GM12878 (cell line): ENCODE measurements around the gene RBMS3. TPM values are rescaled to one million over a fixed set of nuclear protein-coding genes. Genes with fewer than 3 reads are reported as not detected.

Experiments
- ATAC-seq: fragments of 200-7000 bp; cut with Tn5 transposase; 3 replicates; pipeline ENCODE4 v1.9.1; 2020; ENCODE audit warnings: mild to moderate bottlenecking, moderate library complexity
- BruUV-seq: library from RNA; stranded (reverse); fragments of 400-500 nt; replicated peaks from 2 replicates; lab custom pipeline; 2021; lab: Mats Ljungman, UMichigan
- CTCF ChIA-PET: fragments of 300-600 bp; sonication (Branson Sonifier 250); formaldehyde crosslinking; extraction: SDS; loops from one replicate; lab custom pipeline; 2021; ENCODE audit warnings: inconsistent platforms; lab: Yijun Ruan, JAX
- POLR2A ChIA-PET: fragments of 350-600 bp; formaldehyde crosslinking; extraction: SDS; loops from one replicate; lab custom pipeline; 2021; ENCODE audit warnings: inconsistent platforms; lab: Charles Lee
- RAD21 ChIA-PET: fragments of 300-600 bp; sonication (Branson Sonifier 250); formaldehyde crosslinking; loops from one replicate; lab custom pipeline; 2023; ENCODE audit warnings: antibody characterized with exemption; ENCODE audit not compliant: unreplicated experiment; lab: Charles Lee
- SMC1A ChIA-PET: fragments of 300-600 bp; sonication (Branson Sonifier 250); formaldehyde crosslinking; loops from one replicate; lab custom pipeline; 2023; ENCODE audit not compliant: unreplicated experiment, uncharacterized antibody; lab: Charles Lee
- DNase-seq: peaks from one replicate; pipeline ENCODE4 v3.0.0-alpha.2; 2011; ENCODE audit warnings: low read depth, low spot score
- FAIRE-seq: peaks from 3 replicates; lab custom pipeline; 2011; peaks lifted over from hg19 to GRCh38; lab: Jason Lieb, UNC
- H2AFZ ChIP-seq: 2 replicates; pipeline ENCODE4 v1.6.0; 2011; ENCODE audit warnings: low read depth, low read length, control low read depth; ENCODE audit not compliant: control insufficient read depth
- H3K27ac ChIP-seq: 2 replicates; pipeline ENCODE4 v1.5.1; 2011; ENCODE audit warnings: control low read depth; ENCODE audit not compliant: control insufficient read depth, insufficient read depth
- H3K27me3 ChIP-seq, 2 experiments: replicated peaks in 1 of 2; 2 replicates each; pipeline versions ENCODE4 v1.6.0 to v1.6.1; 2011; ENCODE audit warnings: low read length in 1 of 2; ENCODE audit not compliant: control insufficient read depth in 2 of 2, insufficient read depth in 2 of 2
- H3K36me3 ChIP-seq, 2 experiments: 2 replicates each; pipeline ENCODE4 v1.5.1; 2011; ENCODE audit warnings: low read length in 1 of 2; ENCODE audit not compliant: control insufficient read depth in 2 of 2, insufficient read depth in 2 of 2
- H3K4me1 ChIP-seq: 2 replicates; pipeline ENCODE4 v1.6.1; 2011; ENCODE audit warnings: mild to moderate bottlenecking, low read length, moderate library complexity, mixed read lengths; ENCODE audit not compliant: control insufficient read depth, insufficient read depth
- H3K4me2 ChIP-seq: 2 replicates; pipeline ENCODE4 v1.6.0; 2011; ENCODE audit warnings: control low read depth; ENCODE audit not compliant: control insufficient read depth, insufficient read depth
- H3K4me3 ChIP-seq: fragments of 200-600 bp; sonication (generic); 2 replicates; pipeline ENCODE4 v1.5.1; 2016
- H3K79me2 ChIP-seq: 2 replicates; pipeline ENCODE4 v1.6.0; 2011; ENCODE audit warnings: low read length; ENCODE audit not compliant: control insufficient read depth, insufficient read depth
- H3K9ac ChIP-seq: 2 replicates; pipeline ENCODE4 v1.8.0; 2011; ENCODE audit warnings: low read length, control low read depth, mixed read lengths; ENCODE audit not compliant: control insufficient read depth, insufficient read depth
- H3K9me3 ChIP-seq: replicated peaks from 3 replicates; pipeline ENCODE4 v1.5.1; 2011; ENCODE audit warnings: mild to moderate bottlenecking, low read length; ENCODE audit not compliant: control insufficient read depth, insufficient read depth
- H4K20me1 ChIP-seq: 2 replicates; pipeline ENCODE4 v1.6.0; 2011; ENCODE audit not compliant: control insufficient read depth, insufficient read depth
- BCL11A ChIP-seq: IDR thresholded peaks from 2 replicates; pipeline ENCODE4 v1.6.1; 2011; ENCODE audit warnings: low read depth, low read length
- EGR1 ChIP-seq, 2 experiments: IDR thresholded peaks; 1 replicate in 1 of 2; 2 replicates in 1 of 2; pipeline ENCODE4 v1.6.1; 2011 to 2012; ENCODE audit warnings: low read depth in 2 of 2, low read length in 2 of 2, borderline replicate concordance in 1 of 2, mild to moderate bottlenecking in 1 of 2, moderate library complexity in 1 of 2
- ETV6 ChIP-seq, 2 experiments: fragments of 450-650 bp in 1 of 2; IDR thresholded peaks in 1 of 2; conservative IDR thresholded peaks in 1 of 2; 2 replicates each; pipeline ENCODE4 v1.6.1; 2014; ENCODE audit warnings: antibody characterized with exemption in 1 of 2, borderline replicate concordance in 1 of 2, low read depth in 1 of 2, mild to moderate bottlenecking in 1 of 2, moderate library complexity in 1 of 2
- MYB ChIP-seq: fragments of 150-350 bp; IDR thresholded peaks from 2 replicates; pipeline ENCODE4 v1.6.1; 2014; ENCODE audit warnings: mild to moderate bottlenecking, low read depth, low read length, borderline replicate concordance
- RELA ChIP-seq: fragments of 450-650 bp; IDR thresholded peaks from 2 replicates; pipeline ENCODE4 v1.8.0; 2014; ENCODE audit warnings: borderline replicate concordance; ENCODE audit not compliant: partially characterized antibody
- SMAD5 ChIP-seq: IDR thresholded peaks from 2 replicates; pipeline ENCODE4 v1.6.1; 2016; ENCODE audit warnings: antibody characterized with exemption, low read depth
- ZNF24 ChIP-seq: fragments of 450-650 bp; IDR thresholded peaks from 2 replicates; pipeline ENCODE4 v1.6.1; 2017; ENCODE audit warnings: antibody characterized with exemption, mild to moderate bottlenecking
- ZZZ3 ChIP-seq: IDR thresholded peaks from 2 replicates; pipeline ENCODE4 v1.6.1; 2011; ENCODE audit warnings: low read depth; ENCODE audit not compliant: control insufficient read depth, insufficient read length
- WGBS: methylation state at CpG from one replicate; pipeline ENCODE4 v1.1.6; 2016; ENCODE audit warnings: low lambda C conversion rate; ENCODE audit not compliant: insufficient replicate concordance, insufficient coverage; ENCODE audit errors: missing lambda C conversion rate; 5-methylcytosine and 5-hydroxymethylcytosine counted together
- in situ Hi-C: fragments of 300-500 bp; cut with MboI; formaldehyde crosslinking; loops from 9 replicates; pipeline ENCODE4 v1.14.3; 2018; ENCODE audit warnings: mixed read lengths
- intact Hi-C: fragments of 100-400 bp; cut with micrococcal nuclease; formaldehyde crosslinking; loops from one replicate; pipeline ENCODE4 v1.14.2; 2022; ENCODE audit not compliant: unreplicated experiment
- polyA plus RNA-seq, 11 experiments: library from polyadenylated mRNA; depleted of rRNA in 4 of 11; unstranded in 6 of 11; stranded (reverse) in 5 of 11; fragments of >200 nt; fragmentation: Nextera tagmentation in 4 of 11; fragmentation: Illumina TruSeq in 1 of 11; extraction: Ambion mirVana in 4 of 11; extraction: Trizol in 1 of 11; gene quantifications; 1 replicate in 1 of 11; 2 replicates in 10 of 11; pipeline versions ENCODE4 v1.2.1 to v1.2.3, GENCODE V29; 2011 to 2016; ENCODE audit warnings: inconsistent platforms in 2 of 11, missing spikeins in 2 of 11, low read depth in 1 of 11
- total RNA-seq, 4 experiments: library from RNA; depleted of rRNA in 3 of 4; stranded (reverse); fragments of >200 nt in 3 of 4; fragmentation: Illumina TruSeq in 1 of 4; extraction: Trizol in 1 of 4; gene quantifications; 2 replicates each; pipeline versions ENCODE4 v1.2.1 to v1.2.3, GENCODE V29; 2013 to 2021
- TF ChIP-seq, protein P1 (sequence below): IDR thresholded peaks from 2 replicates; pipeline ENCODE4 v1.6.1; 2012; ENCODE audit warnings: low read length, inconsistent platforms
- TF ChIP-seq, protein P2 (sequence below): IDR thresholded peaks from 2 replicates; pipeline ENCODE4 v1.6.1; 2011; ENCODE audit warnings: low read depth, mild to moderate bottlenecking, low read length, moderate library complexity, borderline replicate concordance; ENCODE audit errors: extremely low read depth
- TF ChIP-seq, protein P3 (sequence below): fragments of 450-650 bp; IDR thresholded peaks from 2 replicates; pipeline ENCODE4 v1.6.1; 2016; ENCODE audit warnings: mild to moderate bottlenecking, moderate library complexity, borderline replicate concordance
- TF ChIP-seq, protein P4 (sequence below): fragments of 450-650 bp; IDR thresholded peaks from 2 replicates; pipeline ENCODE4 v1.6.1; 2017; ENCODE audit warnings: mild to moderate bottlenecking, low read depth, inconsistent platforms; ENCODE audit not compliant: poor library complexity, severe bottlenecking

RBMS3 gene
- total and polyA plus RNA-seq, 10 of the 15 experiments (the other 5 are each of a cell fraction or from before 2014, with no cell fraction given), result 0.79 to 4.7 (median 3.1) TPM

DNA sequence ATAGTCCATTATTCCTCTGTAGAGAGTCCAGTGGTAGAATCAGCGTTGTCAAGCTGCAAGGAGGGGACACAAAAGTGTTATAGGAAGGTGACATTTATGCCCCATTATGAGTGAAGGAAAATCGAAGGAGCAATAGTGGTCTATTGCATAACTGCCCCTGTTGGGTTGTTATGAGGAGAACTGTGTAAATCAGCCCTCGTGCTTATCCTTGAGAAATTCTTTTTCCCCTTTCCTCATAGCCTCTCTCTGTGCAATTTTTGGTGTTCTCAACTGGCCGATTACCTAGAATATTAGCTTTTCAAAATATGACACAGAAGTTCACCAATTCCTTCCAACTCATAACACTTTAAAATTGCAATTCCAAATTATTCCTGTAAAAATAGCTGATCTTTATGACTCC, 286.6 kb downstream of the RBMS3 start (continued):
- TF ChIP-seq, protein P1, sequence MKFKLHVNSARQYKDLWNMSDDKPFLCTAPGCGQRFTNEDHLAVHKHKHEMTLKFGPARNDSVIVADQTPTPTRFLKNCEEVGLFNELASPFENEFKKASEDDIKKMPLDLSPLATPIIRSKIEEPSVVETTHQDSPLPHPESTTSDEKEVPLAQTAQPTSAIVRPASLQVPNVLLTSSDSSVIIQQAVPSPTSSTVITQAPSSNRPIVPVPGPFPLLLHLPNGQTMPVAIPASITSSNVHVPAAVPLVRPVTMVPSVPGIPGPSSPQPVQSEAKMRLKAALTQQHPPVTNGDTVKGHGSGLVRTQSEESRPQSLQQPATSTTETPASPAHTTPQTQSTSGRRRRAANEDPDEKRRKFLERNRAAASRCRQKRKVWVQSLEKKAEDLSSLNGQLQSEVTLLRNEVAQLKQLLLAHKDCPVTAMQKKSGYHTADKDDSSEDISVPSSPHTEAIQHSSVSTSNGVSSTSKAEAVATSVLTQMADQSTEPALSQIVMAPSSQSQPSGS, result no peak
- TF ChIP-seq SMAD5 (no peak), ZZZ3 (no peak), ETV6 (conservative IDR thresholded peaks at IDR 0.05 in 1 of 2, IDR thresholded peaks at IDR 0.05 in 1 of 2; ENCODE audit: borderline replicate concordance in 1 of 2, low read depth in 1 of 2) (no peak)
- TF ChIP-seq, protein P2, sequence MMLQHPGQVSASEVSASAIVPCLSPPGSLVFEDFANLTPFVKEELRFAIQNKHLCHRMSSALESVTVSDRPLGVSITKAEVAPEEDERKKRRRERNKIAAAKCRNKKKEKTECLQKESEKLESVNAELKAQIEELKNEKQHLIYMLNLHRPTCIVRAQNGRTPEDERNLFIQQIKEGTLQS, result no peak

DNA sequence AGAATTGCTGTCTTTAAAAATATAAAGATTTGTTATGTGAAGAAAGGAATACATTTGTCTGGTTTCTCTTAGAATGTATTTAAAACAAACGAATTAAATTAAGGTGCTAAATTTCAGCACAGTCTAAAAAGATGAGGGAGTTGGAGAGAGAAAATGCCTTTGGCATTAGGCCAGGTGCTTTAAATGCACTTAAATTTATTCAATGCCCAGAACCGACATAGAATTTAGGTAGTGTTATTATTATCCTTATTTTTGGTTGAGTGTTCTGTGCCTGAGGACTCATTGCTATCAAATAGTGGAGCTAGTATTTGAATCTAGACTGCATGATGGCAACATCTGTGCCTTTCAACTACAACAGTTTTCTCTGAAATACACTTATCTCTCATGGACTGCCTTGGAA, 287.5 kb downstream of the RBMS3 start:
- CTCF ChIA-PET, result no interaction called here
- no peak overlapping the region for H2AFZ ChIP-seq
- H4K20me1 ChIP-seq, result no peaks in the 10 kb centered on the region
- no peak for DNase-seq
- no peak overlapping the region for H3K9ac ChIP-seq
- H3K36me3 ChIP-seq, result no peaks in the 10 kb centered on the region
- H3K4me3 ChIP-seq, result no peak overlapping the region
- no peak for ATAC-seq
- H3K27ac ChIP-seq, result no peak overlapping the region
- POLR2A ChIA-PET, result no interaction called here
- no peaks in the 10 kb centered on the region for H3K79me2 ChIP-seq
- SMC1A ChIA-PET, result interaction anchor here (2.4 kb wide), 1 partner anchor 11 kb away, joined by 9 read pairs; no protein-coding TSS in a partner anchor
- intact Hi-C loops (no loop called here), in situ Hi-C loops (no loop called here)
- H3K9me3 ChIP-seq, result no peaks in the 10 kb centered on the region
- H3K4me2 ChIP-seq, result no peak overlapping the region
- no peaks in the 10 kb centered on the region for H3K4me1 ChIP-seq
- FAIRE-seq, result no peak
- no peaks in the 10 kb centered on the region for H3K27me3 ChIP-seq
- no peak for TF ChIP-seq ZNF24
- TF ChIP-seq EGR1 (IDR thresholded peaks at IDR 0.05; ENCODE audit: borderline replicate concordance in 1 of 2, low read depth in 2 of 2, low read length in 2 of 2), result no peak
- TF ChIP-seq RELA, result no peak
- TF ChIP-seq MYB, result no peak
- TF ChIP-seq, protein P3, sequence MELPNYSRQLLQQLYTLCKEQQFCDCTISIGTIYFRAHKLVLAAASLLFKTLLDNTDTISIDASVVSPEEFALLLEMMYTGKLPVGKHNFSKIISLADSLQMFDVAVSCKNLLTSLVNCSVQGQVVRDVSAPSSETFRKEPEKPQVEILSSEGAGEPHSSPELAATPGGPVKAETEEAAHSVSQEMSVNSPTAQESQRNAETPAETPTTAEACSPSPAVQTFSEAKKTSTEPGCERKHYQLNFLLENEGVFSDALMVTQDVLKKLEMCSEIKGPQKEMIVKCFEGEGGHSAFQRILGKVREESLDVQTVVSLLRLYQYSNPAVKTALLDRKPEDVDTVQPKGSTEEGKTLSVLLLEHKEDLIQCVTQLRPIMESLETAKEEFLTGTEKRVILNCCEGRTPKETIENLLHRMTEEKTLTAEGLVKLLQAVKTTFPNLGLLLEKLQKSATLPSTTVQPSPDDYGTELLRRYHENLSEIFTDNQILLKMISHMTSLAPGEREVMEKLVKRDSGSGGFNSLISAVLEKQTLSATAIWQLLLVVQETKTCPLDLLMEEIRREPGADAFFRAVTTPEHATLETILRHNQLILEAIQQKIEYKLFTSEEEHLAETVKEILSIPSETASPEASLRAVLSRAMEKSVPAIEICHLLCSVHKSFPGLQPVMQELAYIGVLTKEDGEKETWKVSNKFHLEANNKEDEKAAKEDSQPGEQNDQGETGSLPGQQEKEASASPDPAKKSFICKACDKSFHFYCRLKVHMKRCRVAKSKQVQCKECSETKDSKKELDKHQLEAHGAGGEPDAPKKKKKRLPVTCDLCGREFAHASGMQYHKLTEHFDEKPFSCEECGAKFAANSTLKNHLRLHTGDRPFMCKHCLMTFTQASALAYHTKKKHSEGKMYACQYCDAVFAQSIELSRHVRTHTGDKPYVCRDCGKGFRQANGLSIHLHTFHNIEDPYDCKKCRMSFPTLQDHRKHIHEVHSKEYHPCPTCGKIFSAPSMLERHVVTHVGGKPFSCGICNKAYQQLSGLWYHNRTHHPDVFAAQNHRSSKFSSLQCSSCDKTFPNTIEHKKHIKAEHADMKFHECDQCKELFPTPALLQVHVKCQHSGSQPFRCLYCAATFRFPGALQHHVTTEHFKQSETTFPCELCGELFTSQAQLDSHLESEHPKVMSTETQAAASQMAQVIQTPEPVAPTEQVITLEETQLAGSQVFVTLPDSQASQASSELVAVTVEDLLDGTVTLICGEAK, result no peak
- TF ChIP-seq, protein P4, sequence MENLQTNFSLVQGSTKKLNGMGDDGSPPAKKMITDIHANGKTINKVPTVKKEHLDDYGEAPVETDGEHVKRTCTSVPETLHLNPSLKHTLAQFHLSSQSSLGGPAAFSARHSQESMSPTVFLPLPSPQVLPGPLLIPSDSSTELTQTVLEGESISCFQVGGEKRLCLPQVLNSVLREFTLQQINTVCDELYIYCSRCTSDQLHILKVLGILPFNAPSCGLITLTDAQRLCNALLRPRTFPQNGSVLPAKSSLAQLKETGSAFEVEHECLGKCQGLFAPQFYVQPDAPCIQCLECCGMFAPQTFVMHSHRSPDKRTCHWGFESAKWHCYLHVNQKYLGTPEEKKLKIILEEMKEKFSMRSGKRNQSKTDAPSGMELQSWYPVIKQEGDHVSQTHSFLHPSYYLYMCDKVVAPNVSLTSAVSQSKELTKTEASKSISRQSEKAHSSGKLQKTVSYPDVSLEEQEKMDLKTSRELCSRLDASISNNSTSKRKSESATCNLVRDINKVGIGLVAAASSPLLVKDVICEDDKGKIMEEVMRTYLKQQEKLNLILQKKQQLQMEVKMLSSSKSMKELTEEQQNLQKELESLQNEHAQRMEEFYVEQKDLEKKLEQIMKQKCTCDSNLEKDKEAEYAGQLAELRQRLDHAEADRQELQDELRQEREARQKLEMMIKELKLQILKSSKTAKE, result no peak
- no peak for TF ChIP-seq BCL11A
- RAD21 ChIA-PET, result no interaction called here
- BruUV-seq, result no TSS peak
- WGBS, result 0% methylated on average over 2 of the region's 2 CpGs
